Measurements from ENCODE around the gene EFCAB9.

- TF ChIP-seq EZH2 (IDR thresholded peaks at IDR 0.05): no peak
- 0 out of 2 replicates have a peak, but pooled peaks have one; percentile 30 for TF ChIP-seq POLR2AphosphoS5 (IDR thresholded peaks at IDR 0.05; ENCODE audit: borderline replicate concordance, low read depth, low read length)
These were observed 5.7 kb upstream of the EFCAB9 start, which contains the start of gene STK10 for GRCh38 chr5:172188033-172188892.
